Measurements from ENCODE around the gene TMC7.

The TMC7 gene

DNA sequence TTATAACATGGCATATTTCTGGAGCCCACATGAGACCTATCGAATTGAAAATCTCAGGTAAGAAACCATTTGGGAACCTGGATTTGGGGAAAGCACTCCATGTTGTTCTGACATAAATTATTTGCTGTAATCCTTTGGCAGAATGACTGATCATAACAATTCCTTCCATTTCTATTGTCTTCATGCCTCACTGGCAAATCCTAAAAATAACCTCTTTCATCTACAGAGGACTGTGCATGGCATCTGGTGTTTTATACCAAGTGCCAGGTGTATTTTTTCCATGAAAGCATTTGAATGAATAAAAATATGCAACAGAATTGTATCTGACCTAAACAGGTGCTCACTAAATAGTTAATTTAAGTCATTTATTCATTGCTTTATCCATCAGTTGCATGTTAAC, 50.0 kb downstream of the TMC7 start:
- DNase-seq: no peak

DNA sequence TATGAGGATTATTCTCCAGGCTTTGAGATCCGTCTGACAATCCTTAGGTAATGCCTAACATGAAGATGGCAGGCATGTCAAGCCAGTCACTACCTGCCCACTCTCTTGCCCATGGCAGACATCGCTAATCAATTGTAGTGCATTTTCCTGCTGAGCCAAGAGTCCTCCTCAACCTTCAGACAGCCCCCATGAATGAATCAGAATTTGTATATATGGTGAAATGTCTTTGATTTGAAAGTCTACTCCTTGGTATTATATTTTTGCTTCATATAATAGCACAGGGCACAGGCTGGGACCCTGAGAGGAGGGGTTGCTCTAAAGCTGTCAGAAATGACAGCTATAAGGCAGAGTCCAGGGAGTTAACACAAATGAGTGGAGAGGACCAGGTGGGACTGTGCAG, 56.7 kb downstream of the TMC7 start:
- no peak for DNase-seq

DNA sequence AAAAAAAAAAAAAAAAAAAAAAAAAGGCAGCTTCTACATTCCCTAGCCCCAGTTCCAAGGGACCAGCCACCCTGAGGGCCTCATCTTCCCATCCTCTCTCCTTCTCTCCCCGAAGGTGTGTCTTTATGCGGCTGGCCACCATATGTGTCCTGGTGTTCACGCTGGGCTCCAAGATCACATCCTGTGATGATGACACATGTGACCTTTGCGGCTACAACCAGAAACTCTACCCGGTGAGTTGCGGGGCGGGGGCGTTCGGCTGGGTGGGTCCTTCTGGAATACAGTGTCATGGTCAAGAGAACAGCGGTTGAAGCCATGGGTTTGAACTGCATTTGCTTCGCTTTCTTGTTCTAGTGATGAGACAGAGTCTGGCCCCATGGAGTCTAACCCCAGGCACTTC, 61.0 kb downstream of the TMC7 start:
- DNase-seq: no peak

DNA sequence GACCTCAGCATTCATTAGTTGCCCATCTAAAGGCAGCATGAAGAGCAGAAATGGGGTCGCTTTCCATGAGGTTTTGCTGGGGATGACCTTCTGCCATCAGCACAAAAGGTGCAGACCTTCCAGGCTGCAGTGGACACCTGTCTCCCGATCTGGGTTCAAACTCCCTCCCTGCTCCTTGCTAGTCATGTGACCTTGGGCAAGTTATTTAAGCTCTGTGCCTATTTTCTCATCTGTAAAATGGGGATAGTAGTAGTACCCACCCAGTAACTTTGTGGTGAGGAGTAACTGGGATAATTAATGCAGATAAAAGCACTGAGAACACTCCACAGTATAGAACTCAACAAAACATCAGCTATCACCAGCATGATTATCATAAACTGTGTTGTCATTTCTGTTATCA, 62.3 kb downstream of the TMC7 start:
- DNase-seq: no peak

DNA sequence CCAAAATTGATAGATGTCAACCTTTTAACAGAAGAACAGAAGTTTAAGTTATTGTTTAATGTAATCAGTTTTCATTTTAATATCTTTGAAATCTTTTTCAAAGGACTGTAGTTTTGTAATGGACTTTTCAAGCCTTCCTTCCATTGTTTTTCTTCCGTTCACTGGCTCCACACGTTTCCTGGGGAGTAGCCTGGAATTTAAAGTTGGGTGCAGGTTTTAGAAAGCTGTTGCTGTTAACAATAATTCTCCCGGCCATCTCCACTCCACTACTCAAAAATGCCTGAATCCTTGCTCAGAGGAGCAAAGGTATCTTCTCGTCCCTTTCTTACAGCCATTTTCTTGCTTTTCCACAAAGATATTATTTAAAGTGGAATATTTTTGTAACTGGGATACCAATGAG, 79.0 kb downstream of the TMC7 start:
- no peak for DNase-seq

DNA sequence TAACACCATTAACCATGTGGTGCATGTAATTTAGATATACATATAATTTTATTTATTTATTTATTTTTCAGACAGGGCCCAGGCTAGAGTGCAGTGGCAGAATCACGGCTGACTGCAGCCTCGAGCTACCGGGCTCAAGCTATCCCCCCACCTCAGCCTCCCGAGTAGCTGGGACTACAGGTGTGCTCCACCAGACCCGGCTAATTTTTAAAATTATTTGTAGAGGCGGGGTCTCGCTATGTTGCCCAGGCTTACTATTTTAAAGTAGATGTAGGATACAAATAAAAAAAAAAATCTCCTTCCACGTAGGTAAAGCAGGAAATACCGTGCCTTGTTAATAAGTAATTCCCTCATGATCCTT, 83.2 kb downstream of the TMC7 start:
- no peak for DNase-seq

DNA sequence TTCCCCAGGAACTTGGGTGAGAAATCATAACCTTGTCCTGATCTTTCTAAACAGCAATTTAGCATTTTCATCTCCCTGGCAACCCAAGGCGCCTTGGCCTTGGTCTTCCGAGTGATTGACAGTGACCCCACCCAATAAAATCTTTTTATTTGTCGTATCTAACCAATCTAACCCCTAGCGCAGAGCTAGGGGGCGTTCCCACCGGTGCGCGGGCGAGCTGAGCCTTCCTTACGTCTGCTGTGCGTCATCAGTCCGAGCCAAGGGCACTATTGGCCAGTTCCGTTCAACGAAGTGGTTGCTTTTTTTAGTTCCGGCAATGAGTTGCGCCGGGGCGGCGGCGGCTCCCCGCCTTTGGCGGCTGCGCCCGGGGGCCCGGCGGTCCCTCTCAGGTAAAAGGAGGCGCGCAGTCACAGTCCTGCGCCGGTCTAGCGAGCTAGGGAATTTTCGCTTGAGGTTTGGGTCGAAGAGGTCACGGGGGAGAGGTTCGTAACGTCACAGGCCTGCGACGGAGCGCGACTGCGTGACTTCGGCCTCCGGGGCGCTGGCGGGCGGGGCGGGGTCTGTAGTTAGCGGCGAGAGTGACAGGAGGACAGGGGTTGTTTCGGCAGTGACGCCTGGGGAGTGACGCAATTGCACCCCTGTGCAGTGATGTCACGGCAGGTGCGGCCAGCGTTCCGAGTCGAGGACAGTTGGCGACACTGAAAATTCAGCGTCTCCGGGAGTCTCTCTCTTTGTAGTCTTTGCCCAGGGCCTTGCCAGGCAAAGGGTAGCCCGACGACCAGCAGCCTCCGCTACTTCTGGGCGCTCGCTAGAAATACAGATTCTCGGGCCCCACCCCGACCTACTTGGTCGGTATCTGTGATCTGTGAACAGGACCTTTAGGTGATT, 83.9 kb downstream of the TMC7 start, which contains the start of gene COQ7:
TSS of gene COQ7 (plus strand) at position 266 of the 888 bp plus-strand sequence. CDS start at position 317, 51 bp downstream.
- peak; percentile 98 for DNase-seq

DNA sequence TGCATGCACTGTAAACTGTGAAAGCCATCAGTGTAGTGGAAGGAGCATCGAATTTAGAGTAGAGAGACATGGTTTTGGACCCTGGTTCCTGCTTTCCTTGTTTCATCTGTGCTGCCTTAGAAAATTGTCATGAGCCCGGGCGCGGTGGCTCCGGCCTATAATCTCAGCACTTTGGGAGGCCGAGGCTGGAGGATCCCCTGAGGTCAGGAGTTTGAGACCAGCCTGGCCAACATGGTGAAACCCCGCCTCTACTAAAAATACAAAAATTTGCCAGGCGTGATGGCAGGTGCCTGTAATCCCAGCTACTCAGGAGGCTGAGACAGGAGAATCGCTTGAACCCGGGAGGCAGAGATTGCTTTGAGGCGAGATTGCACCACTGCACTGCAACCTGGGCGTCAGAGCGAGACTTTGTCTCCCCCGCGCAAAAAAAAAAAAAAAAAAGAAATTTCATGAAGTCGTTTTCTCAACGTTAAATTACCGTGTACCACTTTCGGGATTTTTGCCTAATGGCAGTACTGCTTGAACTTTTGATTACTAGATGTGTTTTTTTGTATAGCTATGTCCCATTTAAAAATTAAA, 84.6 kb downstream of the TMC7 start:
- no peak for DNase-seq

DNA sequence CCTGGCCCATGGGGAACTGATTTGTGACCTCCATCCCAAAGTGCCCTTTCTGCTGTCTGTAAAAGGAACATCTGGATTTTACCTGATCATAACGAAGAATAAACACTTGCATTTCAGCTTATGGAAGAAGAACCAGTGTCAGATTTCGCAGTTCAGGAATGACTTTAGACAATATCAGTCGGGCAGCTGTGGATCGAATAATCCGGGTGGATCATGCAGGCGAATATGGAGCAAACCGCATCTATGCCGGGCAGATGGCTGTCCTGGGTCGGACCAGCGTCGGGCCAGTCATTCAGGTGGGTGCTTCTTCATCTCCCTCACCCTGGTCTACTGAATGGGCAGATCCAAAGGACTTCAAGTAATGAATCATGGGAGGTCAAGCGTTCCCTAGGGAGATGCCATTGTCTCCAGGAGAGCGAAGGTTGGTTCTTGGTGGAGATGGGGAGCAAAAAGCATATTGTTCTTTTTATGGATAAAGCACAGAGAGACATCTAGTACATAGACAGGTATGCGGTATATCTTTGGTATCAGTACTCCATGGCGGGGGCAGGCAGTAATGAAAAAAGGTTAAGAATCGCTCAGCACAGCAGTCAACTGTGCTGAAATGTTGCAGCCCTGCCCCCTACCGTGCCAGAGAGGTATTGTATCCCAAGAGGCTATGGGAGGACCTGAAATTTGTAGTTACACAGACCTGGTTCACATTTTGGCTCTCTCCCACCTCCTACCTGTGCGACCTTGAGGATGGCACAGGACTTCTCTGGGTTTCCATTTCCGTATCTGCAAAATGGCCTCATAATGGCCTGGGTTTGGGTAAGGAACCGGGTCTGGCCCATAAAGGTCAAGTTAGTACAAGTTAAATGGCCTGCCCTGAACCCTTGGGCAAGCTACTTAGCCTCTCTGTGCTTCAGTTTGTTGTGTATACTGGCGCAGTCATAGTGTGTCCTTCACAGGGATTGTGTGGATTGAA, 88.4 kb downstream of the TMC7 start:
- DNase-seq: no peak

DNA sequence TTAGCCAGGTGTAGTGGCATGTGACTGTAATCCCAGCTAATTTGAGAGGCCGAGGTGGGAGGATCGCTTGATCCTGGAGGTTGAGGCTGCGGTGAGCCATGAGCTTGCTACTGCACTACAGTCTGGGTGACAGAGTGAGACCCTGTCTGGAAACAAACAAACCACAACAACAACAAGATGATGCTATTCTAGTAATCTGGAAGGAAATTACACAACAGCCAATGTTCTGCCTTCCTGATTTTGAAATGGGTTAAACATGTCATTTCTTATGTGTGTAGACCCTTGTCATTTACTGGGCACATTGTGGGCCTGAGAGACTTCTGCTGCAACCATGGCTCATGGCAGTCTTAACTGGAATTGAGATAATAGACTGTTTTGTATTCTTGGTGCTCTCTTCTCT, 89.6 kb downstream of the TMC7 start:
- DNase-seq: no peak

DNA sequence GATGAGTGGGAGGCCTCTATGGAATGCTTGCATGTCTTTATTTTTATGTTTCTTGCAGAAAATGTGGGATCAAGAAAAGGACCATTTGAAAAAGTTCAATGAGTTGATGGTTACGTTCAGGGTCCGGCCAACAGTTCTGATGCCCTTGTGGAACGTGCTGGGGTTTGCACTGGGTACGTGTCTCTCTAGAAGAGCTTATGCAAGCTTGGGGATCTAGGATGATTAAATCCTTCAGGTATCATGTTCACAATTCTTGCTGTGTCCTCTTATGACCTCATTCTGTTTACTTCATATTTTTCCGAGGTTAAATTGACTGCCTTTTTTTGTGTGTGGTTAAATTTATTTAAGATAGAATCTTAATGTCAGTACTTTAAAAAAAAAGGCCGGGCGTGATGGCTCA, 90.1 kb downstream of the TMC7 start:
- no peak for DNase-seq

DNA sequence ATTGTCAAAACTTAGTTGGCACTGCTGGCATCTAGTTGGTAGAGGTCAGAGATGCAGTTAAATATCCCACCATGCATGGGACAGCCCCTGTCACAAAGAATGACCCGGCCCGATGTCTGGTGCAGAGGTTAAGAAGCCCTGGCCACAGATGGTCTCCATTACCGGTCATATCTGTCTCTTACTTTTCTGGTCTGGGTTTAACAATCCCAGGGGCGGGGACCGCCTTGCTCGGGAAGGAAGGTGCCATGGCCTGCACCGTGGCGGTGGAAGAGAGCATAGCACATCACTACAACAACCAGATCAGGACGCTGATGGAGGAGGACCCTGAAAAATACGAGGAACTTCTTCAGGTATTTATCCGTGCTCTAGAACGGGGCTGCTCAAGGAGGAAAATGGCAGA, 91.8 kb downstream of the TMC7 start:
- no peak for DNase-seq

DNA sequence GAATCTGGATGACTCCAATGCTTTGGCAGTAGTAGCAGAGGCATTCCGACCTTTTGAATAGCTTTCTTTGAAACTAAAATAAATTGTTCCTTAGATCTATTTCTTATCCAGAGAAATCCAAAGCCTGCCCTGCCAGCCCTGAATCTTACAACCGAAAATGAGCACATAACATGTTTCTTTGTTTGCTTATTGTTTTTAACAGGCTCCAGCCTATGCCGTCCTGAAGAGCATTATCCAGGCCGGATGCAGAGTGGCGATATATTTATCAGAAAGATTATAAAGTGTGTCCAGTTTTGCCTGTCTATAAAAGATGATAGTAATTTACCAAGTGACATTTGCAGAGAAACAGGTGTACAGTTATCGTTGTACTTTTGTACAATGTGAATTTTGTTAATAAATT, 94.1 kb downstream of the TMC7 start:
- DNase-seq: no peak

DNA sequence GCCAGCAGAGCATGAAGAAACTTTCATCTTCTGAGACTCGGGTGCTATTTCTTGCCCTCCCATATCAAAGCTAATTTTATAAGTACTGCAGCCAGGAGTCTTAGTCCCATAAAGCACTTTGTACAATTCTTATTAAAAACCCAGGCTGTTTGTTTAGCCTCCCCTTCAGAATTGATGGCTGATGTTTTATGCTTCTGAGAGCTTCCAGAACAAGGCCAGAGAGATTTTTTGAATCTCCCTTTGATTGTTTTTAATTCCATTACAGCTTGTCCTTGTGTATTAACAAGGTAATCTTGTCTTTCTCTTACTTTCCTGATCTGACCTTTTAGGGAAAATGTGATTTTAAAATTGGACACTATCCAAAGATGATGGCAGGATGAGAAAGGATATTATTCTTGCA, 99.9 kb downstream of the TMC7 start:
- DNase-seq: no peak

DNA sequence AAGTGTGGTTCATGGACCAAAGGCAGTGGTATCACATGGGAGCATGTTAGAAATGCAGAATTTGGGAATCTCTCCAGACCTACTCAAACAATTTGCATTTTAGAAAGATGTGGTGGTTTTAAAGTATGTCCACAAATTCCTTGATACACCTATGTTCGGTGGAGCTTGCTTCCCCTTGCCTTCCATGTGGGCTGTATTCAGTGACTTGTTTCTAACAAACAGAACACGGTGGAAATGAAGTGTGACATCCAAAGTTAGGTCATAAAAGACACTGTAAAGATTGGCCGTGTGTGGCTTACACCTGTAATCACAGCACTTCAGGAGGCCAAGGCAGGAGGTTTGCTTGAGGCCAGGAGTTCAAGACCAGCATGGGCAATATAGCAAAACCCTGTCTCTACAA, 100.4 kb downstream of the TMC7 start:
- no peak for DNase-seq

DNA sequence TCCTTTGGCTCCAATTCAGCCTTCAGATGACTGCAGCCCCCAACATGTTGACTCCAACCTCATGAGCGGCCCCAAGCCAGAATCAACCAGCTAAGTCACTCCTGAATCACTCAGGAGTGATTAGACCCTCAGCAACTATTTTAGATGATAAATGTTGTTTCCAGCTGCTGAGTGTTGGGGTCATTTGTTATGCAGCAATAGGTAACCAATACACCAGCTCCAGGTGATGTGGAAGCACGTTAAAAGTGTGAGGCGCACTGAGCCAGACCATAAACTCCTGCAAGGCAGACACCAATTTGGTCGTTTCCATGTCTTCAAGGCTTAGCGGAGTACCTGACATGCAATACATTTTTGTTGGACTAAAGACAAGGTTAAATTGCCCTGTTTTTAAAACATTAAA, 101.1 kb downstream of the TMC7 start:
- DNase-seq: no peak

DNA sequence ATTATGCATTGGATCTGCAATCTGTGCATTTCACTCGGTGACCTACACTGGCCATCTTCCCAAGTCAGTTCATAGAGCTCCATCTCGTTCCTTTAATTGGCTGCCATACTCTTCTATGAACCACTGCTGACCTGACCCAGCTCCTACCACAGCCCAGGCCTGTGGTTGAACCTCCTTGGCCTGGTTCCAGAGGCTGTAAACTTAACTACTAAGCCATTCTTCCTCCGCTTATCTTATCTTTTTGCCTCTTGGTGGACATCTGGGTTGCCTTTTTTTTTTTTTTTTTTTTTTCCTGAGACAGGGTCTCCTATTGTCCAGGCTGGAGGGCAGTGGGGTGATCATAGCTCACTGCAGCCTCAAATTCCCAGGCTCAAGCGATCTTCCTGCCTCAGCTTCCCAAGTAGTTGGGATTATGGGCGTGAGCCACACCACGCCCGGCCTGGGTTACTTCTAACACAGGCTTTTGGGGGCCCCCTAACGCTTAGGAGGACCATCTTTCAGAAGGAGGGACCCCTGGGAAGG, 102.0 kb downstream of the TMC7 start:
- no peak for DNase-seq

DNA sequence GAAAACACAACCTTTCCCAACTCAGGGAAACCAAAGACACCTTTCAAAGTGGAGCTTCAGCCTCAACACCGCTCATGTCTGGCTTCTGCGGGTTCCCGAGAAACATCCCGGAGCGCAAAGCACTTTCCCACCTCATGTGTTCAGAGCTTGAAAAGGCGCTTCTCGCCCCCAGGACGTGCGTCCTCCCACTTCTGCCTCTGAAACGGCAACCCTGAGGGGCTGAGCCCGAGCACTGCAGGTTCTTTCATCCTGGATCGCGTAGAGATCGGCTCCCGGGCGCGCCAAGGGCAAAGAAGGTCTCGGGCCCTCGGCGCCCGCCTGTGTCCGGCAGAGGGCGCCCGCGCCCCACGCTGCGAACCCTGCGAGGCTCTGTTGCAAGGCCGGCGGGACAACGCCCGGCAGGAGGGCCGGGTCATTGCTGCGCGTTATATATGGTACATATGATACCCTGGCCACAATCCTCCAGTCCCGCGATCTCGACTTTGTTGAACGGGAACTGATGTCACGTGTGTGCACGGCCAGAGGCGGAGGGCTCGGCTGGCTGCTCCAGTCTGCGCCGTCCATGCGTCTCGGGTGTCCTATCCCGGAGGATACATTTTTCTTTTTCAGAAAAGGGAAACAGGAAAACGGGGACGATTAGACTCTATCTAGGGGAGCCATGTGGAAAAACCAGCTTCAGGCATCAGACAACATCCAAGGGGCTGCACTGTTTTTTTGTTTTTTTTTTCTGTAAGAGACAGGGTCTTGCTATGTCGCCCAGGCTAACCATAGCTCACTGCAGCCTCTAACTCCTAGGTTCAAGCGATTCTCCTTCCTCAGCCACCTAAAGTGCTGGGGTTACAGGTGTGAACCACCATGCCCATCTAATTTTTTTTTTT, 102.8 kb downstream of the TMC7 start:
- peak; percentile 47 for DNase-seq

DNA sequence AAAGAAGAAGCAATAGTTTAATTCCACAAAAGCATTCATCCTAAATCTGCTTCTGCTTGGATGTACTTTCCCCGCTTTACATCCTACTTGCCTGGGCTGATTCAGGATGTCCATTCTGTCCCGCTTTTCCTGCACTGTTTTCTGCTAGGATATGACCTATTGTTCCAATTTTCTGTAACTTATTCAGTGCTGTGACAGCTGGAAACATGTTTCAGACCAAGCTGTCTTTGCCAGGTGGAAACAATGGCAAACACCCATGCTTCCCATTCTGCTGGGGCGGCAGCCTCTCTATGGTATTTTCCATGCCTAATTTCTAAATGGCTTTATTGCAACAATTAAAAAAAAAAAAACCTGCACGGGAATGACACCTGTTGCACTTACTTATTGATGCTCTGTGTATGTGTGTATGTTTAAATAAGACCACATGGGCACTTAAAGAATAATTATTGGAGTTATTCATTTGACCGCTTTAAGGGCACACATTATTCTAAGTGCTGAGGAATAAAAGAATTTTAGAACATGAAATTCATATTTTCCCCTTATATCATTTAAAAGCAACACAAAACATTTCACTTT, 104.7 kb downstream of the TMC7 start:
- DNase-seq: no peak

DNA sequence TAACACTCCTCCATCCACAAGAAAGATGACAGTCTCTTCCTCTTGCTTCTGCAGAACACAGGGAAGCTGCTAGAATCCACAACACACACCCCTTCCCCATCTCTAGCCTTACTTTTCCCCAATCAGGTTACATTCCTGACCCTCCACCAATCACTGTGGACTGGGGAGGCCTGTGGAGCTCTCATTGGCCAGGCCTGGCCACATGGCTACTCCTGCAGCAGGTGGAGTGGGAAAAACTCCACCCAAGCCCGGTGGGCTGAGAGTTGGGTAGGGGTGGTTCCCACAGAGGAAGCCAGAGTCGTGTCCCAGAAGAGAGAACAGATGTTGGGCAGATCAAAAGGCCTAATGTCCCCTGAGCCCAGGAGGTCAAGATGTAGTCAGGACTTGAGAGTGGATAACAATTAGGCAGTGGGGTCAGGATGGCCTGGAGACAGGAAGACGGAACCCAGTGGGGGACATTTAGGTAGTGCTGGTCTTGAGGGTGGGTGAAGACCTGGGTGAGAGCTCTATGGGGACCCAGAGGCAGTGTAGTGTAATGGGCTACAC, 105.7 kb downstream of the TMC7 start:
- no peak for DNase-seq

DNA sequence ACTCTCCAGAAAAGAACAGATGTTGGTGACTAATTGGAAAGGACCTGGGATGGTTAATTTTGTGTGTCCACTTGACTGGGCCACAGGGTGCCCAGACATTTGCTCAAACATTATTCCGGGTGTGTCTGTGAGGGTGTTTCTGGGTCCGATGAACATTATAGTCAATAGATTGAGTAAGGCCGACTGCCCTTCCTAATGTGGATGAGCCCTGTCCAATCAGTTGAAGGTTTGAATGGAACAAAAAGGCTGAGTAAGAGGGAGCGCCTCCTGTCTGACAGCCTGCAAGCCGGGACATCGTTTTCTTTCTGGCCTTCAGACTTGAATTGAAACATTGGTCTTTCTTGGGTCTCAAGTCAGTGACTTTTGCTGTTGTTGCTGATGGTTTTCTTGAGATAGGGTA, 107.2 kb downstream of the TMC7 start:
- DNase-seq: no peak
